Breast epithelium (tissue), 3 donors: Measurements from ENCODE around the gene LMAN1.

Experiments
- POLR2A ChIP-seq: fragments of 450-650 bp; IDR thresholded peaks from one replicate; pipeline ENCODE4 v1.6.1; 2016; ENCODE audit warnings: antibody characterized with exemption, mild to moderate bottlenecking, moderate library complexity
- POLR2AphosphoS5 ChIP-seq, 3 donors: sonication (generic); formaldehyde crosslinking; IDR thresholded peaks; one replicate each; pipeline ENCODE4 v1.6.1; 2017; ENCODE audit warnings: antibody characterized with exemption in 3 of 3
- TF ChIP-seq, protein P1 (sequence below), 3 donors: fragments of 450-650 bp; IDR thresholded peaks; one replicate each; pipeline ENCODE4 v1.5.1; 2016 to 2017; ENCODE audit warnings: antibody characterized with exemption in 3 of 3, mild to moderate bottlenecking in 3 of 3, moderate library complexity in 3 of 3

DNA sequence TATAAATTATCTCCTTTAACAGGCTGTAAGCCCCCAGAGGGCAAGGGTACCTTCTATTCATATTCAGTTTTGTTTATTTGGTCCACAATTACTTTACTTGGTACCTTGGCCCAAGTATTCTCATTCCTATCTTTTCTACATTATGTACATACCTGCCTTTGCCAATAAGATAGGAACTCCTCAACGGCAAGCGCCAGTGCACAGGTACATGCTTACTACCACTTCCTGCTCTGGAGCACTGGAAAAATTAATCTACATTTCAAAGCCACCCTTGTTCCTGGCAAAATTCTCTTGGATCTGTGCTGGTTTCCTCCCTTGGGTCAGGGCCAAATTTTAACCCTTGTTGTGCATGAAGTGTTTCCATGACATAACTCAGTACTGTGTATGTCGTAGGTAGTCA lies 34.3 kb upstream of the LMAN1 start:
- no peak for TF ChIP-seq POLR2AphosphoS5 (IDR thresholded peaks at IDR 0.05)
- TF ChIP-seq, protein P1, sequence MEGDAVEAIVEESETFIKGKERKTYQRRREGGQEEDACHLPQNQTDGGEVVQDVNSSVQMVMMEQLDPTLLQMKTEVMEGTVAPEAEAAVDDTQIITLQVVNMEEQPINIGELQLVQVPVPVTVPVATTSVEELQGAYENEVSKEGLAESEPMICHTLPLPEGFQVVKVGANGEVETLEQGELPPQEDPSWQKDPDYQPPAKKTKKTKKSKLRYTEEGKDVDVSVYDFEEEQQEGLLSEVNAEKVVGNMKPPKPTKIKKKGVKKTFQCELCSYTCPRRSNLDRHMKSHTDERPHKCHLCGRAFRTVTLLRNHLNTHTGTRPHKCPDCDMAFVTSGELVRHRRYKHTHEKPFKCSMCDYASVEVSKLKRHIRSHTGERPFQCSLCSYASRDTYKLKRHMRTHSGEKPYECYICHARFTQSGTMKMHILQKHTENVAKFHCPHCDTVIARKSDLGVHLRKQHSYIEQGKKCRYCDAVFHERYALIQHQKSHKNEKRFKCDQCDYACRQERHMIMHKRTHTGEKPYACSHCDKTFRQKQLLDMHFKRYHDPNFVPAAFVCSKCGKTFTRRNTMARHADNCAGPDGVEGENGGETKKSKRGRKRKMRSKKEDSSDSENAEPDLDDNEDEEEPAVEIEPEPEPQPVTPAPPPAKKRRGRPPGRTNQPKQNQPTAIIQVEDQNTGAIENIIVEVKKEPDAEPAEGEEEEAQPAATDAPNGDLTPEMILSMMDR (IDR thresholded peaks at IDR 0.05) = no peak
- TF ChIP-seq POLR2A = no peak
